GM18520 (cell line): Measurements from ENCODE around the gene ZNF28.
"Not testable (repeated sequence)": the region's sequence is repeated elsewhere in the genome, so short reads cannot be mapped to it uniquely, and the experiment has no call there.

Experiments used
- ATAC-seq: cut with Tn5 transposase; IDR thresholded peaks from one replicate; pipeline ENCODE4 v1.9.1; 2021; ENCODE audit not compliant: unreplicated experiment

The ZNF28 gene

DNA sequence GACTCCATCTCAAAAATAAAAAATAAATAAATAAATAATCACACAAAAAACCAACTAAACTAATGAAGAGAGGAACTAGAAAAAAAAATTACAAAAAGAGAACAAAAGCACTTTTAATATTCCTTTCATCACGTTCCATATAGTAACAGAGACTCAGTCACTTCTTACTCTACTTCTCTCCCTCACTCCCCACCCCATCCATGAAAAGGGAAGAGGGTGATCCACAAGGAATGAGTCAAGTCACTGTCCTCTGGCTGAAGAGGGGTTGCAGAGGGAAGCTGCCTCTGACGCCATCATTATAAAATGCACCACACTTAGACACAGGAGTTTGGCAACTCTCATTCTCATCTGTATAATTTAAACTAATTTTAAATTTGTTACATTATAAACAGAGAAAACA is 38.6 kb downstream of the ZNF28 start:
- not testable (repeated sequence) for ATAC-seq

DNA sequence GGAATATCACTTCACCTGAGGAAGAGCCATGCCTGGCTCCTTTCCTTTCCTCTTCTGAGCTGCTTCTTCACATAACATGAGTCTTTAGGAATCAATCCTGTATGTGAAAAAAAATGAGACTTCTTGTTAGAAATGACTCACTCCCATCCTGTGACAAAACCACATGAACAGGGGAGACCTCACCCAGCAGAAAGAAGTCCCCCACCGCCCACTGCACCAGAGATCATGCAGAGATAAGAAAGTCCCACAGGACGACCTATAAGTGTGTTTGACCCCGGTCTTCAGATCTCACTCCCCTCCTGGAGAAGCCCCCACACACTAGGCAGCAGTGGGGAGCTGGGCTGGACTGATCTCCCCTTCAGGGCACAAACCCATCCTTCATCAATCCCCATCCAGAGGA is 42.6 kb downstream of the ZNF28 start:
- ATAC-seq: no peak

GRCh38 chr19:52756447-52756846 is 65.0 kb downstream of the ZNF28 start:
- not testable (repeated sequence) for ATAC-seq

- ATAC-seq: no peak
Measured at GRCh38 chr19:52749780-52750179, 71.7 kb downstream of the ZNF28 start.

- ATAC-seq: no peak
Measured at GRCh38 chr19:52748336-52748950, 73.0 kb downstream of the ZNF28 start.
